HG03460 (cell line): ENCODE measurements around the gene HIVEP3.

ENCODE experiments used
- ATAC-seq: cut with Tn5 transposase; IDR thresholded peaks from one replicate; pipeline ENCODE4 v1.9.1; 2021; ENCODE audit not compliant: unreplicated experiment

HIVEP3 gene

DNA sequence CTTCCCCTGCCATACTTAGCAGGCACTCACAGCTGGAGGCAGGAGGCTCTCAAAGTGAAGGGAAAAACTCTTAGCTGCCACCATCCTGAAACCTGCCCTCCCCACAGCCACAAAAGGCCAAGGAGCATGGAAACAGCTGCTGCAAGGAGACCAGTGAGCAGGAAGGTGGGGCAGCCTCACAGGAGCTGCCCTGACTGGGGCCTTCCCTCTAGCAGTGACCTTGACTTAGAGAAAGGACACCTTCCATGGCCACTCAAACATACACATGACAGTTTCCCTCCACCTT is 126.3 kb downstream of the HIVEP3 start:
- no peak for ATAC-seq

DNA sequence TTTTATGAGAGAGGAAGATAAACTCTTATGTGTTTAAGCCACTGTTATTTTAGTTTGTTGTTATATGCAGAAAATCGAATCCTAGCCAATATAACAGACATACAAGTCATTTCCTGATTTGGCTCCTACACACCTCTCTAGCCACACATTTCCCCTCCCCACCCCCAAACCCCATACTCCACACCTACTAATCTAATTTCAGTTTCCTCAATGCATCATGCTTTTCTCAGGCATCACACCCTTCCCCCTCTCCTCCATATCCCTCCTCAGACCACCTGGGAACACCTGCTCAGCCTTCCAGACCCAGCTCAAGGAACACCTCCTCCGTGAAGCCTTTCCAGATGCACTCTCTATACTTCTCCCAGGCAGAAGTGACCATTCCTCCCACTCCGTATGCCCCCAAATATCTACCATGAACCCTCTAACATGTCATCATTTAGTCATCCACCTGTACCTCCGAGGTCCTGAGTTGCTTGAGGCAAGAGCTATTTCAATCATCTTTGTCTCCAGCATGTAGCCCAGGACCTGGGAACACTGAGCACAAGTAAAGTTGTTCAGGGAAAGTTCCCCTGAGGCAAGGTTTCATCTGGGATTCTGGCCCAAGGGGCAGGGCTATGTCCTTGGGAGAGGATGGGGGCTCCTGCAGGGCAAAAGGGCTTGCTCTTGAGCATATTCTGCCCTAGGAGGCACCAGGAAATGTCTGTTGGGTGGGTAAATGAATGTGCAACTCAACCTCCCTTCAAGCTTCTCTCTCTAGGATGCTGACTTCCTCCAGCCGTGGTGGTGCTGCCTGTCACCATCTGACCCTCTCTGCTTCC is 126.8 kb downstream of the HIVEP3 start:
- no peak for ATAC-seq

DNA sequence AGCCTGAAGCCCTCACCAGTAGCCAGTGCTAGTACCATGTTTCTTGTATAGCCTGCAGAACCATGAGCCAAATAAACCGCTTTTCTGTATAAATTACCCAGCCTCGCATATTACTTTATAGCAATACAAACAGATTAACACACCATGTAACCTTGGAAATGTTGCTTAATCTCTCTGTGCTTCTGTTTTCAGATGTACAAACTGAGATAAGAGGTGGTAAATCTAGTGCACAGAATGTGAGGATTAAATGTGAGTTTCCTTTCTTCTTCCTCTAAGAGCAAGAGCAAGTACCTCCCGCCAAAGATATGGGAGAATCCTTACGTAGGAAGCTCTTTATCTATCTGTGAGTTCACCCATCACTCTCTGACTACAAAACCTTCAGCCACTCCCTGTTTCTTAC is 128.4 kb downstream of the HIVEP3 start:
- no peak for ATAC-seq

DNA sequence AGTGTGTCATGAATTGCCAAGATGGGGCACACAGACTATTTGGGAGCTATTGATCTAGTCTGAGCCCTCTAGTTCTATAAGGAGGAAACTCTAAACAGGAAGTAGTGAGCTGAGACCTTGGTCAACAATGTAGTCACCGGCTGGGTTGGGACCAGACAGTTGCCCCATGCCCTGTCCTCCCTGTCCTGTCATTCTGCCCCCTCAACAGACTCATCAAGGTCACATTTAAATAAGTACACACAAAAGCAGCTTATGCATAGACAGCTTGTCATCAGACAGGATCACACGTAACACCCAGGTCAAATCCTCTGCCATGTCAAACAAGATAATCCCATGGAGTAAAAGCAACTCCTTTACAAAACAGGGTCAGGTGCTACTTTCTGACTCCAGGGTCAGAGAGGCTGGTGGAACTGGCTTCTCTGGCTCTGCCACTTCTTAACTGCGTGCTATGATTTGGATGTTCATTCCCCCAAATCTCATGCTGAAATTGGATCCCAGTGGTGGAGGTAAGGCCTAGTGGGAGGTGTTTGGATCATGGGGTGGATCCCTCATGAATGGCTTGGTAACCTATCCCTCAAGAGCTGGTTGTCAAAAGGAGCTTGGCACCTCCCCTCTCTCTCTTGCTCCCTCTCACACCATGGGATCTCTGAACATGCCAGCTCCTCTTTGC is 128.9 kb downstream of the HIVEP3 start:
- ATAC-seq = no peak

DNA sequence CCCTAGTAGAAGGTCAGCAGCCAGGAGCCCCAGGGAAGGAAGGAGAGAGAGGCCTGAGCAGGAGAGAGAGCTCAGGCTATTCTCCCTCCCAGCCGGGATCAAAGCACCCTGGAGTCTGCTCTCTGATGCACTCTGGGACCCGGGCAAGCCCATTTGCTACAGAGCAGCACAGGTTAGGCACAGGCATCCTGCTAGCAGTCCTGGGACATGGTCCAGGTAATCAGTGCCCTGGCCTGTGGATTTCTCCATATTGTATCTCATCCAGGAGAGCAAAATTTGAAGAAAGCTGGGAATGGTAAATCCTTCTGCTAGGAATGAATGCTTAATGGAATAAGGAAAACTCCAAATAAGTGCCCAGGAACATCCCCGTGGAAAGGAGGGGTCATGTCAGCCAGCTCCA is 130.3 kb downstream of the HIVEP3 start:
- no peak for ATAC-seq

DNA sequence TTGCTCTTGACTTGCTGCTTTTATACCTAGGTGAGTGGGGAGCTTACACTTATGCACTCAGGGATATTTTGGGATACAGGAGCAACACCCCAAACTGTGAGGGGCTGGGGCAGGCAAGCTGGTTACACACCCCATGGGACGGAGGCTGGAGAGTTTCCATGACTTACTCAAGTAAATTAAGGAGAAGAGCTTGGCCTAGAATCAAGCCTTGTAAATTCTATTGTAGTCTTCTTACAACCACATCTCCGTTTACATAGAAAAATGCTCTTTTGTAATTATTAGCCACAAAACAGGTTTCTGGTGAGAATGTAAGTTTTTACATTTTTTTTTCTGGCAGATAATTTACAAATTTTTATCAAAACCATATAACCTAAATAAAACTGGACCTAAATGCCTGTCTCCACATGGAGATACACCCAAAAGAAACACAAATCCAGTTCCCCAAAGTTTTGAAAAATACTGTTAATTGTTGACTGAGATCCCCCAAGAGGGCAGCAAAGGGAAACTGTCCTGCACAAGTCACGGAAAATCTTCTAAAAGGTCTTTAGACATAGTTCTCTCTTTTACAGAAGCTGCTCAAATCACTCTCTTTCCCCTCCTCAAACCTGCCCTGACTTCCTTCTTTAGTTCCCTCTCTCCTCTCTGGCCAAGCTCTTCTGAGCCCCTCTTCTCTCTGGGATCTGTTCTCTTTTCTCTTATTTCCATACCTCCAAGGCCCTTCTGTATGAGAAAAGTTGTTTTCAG is 134.0 kb downstream of the HIVEP3 start:
- no peak for ATAC-seq

DNA sequence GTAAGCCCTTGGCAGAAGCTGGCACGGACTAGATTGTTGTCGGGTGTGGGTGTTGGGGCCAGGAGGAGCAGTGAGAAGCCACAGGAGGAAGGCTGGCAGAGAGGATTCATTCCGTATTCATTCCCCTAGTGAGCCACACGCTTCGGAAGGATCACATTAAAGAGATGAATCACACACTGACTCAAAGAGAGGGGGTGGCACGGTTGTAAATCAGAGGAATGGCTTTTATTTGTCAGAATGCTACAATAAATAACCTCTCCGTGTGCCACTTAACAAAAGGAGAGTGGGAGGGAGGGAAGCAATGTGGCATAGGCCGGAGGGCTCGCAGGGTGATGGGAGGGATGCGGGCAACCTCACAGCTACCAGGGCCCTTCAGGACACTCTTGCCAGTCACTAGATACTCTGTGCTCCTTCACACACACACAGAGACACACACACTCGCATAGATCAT is 135.5 kb downstream of the HIVEP3 start:
- ATAC-seq = no peak

DNA sequence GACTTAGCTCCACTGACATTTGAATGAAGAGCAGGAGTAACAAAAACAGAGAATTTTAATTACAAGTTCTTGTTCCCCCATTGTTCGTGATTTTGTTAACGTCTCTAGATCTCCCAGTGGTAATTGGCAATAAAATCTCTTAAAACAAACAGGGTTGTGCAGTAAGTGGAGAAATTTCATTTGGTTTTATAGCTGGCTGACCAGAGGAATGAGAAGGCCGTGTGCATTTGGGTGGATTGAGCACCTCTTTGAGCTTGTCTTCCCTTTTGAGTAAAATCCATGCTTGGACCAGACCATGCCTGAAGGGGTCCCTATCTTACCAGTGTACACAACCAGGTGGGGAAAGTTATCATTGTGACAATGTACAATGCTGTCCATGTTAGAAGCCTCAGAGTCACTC is 137.8 kb downstream of the HIVEP3 start:
- no peak for ATAC-seq

DNA sequence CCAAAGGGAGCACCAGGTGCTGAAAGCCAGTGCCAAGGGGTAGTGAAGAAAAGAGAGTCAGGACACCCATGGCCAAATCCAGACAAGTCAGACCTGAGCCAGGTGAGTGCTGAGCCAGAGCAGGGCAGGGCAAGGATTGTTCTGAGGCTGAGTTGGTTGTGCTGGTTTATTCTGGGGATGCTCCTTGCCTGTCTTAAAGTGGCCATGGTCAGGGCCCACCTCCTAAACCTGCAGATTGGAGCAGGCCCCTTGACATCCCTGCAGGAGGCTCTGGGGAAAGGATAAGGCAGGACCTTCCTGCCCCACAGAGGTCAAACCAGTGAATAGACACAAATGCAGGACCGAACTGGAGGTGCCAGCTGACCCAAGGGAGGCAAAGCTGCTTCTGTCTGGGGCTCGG is 138.4 kb downstream of the HIVEP3 start:
- no peak for ATAC-seq

DNA sequence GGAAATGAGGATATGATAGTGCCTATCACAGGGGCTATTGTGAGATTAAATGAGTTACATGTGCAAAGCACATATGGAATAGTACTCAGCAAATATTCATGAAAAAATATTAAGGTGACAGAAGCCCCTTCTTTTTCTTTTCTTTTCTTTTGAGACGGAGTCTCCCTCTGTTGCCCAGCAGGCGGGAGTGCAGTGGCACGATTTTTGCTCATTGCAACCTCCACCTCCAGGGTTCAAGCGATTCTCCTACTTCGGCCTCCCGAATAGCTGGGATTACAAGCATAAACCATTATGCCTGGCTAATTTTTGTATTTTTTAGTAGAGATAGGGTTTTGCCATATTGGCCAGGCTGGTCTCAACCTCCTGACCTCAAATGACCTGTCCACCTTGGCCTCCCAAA is 139.4 kb downstream of the HIVEP3 start:
- no peak for ATAC-seq

DNA sequence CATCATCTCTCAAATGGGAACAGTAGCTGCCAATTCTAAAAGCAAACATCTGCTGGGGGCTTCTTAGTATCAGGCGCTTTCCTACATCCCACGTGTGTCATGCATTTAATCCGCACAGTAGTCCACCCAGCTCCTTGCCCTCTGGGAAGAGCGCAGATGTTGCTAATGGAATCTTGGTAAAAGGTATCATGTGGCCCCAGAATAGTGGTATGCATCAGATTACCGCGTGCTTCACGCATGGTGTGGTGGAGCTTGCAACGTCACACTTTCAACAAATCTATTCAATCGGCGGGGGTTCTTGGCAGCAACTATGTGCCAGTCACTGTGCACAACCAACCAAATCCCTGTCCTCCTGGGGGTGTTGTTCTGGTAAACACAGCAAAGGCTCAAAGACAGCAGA is 141.0 kb downstream of the HIVEP3 start:
- ATAC-seq = no peak

DNA sequence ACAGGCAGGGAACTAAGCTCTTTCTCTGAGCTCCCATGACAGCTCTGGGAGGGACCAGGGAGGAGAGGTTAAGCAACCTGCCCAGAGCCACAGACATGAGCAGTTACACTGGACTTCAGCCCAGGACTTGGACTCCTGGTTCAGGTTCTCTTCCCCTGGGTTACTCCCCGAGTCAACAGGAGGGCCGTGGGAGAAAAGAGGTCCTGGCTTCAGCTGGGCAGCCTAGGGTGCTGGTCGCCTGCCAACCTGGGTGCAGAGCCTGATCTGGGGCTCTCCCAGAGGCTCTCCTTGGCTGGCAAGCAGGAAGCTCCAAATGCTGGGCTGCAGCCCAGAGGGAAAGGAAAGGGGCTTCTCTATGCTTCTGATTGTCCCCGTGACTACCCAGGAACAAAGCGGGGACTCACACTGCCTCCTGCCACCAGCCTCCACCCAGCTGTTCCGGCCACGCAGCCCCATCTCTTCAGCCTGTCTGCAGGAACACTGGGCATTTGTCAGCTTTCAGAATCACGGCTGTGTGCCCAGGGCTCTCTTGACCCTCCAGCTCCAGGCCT is 141.8 kb downstream of the HIVEP3 start:
- no peak for ATAC-seq

DNA sequence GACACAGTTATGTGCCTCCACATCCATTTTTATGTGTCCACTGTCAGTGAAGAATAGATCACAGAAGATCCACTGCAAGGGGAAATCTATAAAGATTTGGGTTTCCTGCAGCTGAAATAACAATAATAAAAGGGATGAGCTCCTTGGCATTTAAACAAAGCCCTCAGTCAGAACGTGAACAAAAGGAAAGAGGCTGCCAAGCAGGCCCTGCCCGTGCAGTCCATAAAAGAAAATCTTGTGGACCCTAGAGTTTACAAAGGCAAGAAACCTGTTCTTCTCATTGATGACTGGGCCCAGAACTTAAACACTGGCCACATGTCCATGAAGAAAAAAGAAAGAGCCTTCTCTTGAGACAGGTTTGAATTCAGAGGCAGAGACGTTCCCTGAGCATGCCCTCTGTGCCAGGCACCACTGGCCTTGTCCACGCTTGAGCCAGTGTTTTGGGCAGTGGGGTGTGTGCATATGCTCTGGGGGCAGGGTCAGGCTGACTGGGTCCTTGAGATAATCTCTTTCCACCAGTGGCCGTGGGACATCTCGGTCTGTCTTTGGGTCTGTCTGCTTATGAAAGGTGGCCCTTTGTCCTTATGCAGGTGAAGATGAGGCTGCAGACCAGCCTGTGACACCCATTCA is 142.7 kb downstream of the HIVEP3 start:
- no peak for ATAC-seq

DNA sequence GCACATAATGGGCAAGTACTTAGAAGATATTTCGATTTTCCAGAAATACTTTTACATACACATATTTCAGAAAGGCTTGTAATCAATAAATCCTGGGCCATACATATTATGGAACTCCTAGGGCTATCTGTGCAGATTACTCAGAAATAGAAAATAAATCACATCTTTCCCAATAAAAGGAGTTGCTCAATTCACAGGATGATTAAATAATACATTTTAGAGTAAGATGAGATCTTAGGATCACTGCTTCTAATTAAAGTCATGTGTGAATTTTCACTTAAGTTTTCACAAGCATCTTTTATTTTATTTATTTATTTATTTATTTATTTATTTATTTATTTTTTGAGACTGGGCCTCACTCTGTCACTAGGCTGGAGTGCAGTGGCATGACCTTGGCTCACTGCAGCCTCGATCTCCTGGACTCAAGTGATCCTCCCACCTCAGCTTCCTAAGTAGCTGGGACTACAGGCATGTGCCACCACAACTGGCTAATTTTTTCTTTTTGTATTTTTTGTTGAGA is 144.2 kb downstream of the HIVEP3 start:
- ATAC-seq = no peak

DNA sequence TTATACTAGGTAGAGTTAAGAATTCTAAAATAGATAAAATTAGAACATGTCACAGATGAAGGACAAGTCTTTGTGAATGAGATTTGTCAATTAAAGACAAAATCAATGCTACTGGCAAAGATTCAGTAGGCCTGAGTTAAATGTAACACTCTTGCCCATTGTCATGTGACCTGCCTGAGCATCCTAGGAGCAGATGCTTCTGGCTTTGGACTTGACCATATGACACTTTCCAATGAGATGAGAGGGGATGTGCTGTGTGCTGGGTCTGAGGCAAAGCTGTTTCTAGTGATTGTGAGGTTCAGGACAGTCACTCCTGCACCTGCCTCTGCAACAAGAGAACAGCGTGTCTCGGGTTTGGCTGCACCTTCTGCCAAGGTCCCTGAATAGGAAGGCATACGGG is 144.9 kb downstream of the HIVEP3 start:
- ATAC-seq = no peak

DNA sequence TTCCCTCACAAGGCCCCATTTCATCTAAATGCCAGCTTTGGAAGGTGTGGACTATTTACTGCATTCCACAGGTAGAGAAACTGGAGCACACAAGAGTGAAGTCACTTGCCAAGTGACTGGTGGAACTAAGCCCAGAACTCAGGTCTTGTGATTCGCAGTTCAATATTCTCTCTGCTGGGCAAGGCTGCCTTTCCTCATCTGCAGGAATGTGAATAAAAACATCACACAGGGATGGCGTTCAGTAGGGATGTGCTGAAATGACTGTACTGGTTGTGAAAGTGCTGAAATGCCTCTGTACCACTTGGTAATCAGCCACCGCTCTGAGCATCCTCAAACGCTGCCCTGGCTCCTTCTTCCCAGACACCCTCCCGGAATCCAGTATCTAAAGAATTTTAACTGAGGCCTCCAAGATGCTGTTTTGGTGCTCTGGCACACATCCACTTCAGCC is 145.6 kb downstream of the HIVEP3 start:
- ATAC-seq = no peak

DNA sequence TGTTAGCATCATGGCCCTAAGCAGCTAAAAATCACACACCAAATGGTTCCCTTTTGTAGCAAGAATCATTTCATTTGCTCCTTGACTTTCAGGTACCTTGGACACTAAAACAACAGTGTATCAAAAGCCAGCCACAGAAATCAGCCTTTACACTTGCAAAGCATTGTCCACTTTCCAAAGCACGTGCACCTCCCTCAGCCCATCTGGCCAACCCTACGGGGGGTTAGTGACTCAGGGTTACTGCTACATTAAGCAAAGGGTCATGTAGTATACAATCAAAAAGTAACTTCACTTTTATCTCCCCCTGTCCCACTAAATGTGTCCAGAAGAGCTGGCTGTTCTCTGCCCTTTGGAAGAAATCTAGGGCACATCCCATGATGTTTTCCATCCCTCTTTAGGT is 149.7 kb downstream of the HIVEP3 start:
- ATAC-seq = no peak

DNA sequence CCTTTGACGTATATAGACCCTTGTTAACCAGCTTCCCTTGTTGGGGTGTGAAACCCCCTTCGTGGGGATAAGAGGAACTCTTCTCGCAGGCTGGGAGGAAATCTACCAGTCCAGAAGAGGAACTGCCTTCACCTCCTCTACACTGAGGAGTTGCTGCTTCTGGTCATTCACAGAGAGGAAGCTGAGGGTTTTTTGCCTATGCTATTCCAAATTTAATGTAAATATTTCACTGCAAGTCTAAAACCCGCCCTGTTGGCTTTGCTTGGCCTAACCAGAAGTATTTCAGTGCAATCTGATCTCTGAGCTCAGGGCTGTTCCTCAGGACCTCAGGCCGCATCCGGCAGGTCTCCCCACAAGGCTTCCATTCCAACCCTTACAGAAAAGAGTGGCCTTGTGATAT is 150.1 kb downstream of the HIVEP3 start:
- ATAC-seq = no peak

DNA sequence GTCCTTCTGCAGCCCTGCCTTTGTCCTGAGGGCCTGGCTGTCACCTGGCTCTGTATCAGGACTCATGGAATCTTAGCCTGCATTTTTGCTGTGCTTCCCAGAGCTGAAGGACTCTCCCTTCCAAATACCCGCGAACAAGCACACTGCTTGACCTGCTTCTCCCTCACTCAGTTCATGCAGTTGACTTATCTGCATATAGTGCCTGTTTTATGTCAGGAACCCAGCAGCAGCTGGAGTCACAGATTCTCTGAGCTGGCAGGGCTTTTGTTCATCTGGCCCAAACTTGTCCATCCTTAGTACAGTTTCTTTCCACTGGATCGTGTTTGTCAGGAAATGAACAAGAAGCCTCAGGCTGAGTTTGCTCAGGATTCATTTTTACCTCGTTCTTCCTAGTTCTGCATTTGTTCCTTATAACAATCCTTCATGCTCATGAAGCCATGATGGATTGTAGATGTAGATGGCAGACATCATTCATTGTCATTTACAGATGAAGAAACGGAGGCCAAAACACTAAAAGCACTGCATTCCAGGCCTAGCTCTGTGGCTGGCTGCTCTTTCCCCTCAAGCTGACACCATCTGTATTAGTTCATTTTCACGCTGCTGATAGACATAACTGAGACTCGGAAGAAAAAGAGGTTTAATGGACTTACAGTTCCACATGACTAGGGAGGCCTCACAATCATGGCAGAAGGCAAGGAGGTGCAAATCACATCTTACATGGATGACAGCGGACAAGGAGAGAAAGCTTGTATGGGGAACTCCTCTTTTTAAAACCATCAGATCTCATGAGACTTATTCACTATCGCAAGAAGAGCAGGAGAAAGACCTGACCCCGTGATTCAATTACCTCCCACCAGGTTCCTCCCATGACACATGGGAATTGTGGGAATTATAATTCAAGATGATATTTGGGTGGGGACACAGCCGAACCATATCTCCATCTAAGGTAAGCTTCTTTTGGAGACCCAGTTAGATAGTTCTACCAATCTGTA is 150.9 kb downstream of the HIVEP3 start:
- ATAC-seq = no peak

DNA sequence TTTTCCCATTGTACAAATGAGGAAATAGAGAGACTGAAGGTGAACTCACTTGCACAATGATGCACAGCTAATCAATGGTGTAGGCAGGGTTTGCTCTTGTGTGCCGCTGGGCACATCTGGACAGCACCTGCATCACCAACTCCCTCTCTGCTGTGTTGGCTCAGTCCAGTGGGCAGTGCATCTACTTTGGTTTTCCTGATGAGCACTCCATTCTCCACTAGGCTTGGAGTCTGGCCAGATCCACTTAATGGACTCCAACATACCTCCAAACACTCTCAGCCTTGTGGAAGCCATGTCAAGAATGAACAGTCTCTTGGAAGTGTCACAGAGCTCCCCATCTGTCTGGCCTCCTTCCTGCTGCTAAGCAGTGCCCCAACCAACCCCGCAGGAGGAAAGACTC is 152.2 kb downstream of the HIVEP3 start:
- ATAC-seq = no peak
